NCI-H2227 (cell line): ENCODE measurements around the gene UNC93A.

Source experiments
- DNase-seq: peaks from one replicate; lab custom pipeline; 2025; ENCODE audit not compliant: unreplicated experiment; lab: John Stamatoyannopoulos, UW

The UNC93A gene

GRCh38 chr6:167293088-167293589 is 2.0 kb downstream of the UNC93A start:
- DNase-seq = no peak

GRCh38 chr6:167293590-167294091 is 2.5 kb downstream of the UNC93A start:
- no peak for DNase-seq

GRCh38 chr6:167294241-167294640 is 3.1 kb downstream of the UNC93A start:
- DNase-seq = no peak

- no peak for DNase-seq
These were observed 3.8 kb downstream of the UNC93A start for GRCh38 chr6:167294651-167295494.

- no peak for DNase-seq
These were observed 4.6 kb downstream of the UNC93A start for GRCh38 chr6:167295495-167296292.

GRCh38 chr6:167296293-167296690 is 5.2 kb downstream of the UNC93A start:
- DNase-seq = no peak

- no peak for DNase-seq
These were observed 5.8 kb downstream of the UNC93A start for GRCh38 chr6:167296902-167297301.

GRCh38 chr6:167298127-167298526 is 7.0 kb downstream of the UNC93A start:
- DNase-seq = no peak

GRCh38 chr6:167299641-167300308 is 8.7 kb downstream of the UNC93A start:
- DNase-seq = no peak

- DNase-seq = no peak
These were observed 10.0 kb downstream of the UNC93A start for GRCh38 chr6:167300902-167301777.

- DNase-seq = no peak
These were observed 11.0 kb downstream of the UNC93A start for GRCh38 chr6:167302074-167302473.

- no peak for DNase-seq
These were observed 11.7 kb downstream of the UNC93A start for GRCh38 chr6:167302796-167303195.

GRCh38 chr6:167303675-167304625 is 12.8 kb downstream of the UNC93A start:
- DNase-seq = no peak

GRCh38 chr6:167304912-167305311 is 13.8 kb downstream of the UNC93A start:
- no peak for DNase-seq

GRCh38 chr6:167305796-167306195 is 14.7 kb downstream of the UNC93A start:
- no peak for DNase-seq

- no peak for DNase-seq
These were observed 15.4 kb downstream of the UNC93A start for GRCh38 chr6:167306401-167306998.

GRCh38 chr6:167307342-167307955 is 16.3 kb downstream of the UNC93A start:
- DNase-seq = no peak

- DNase-seq = no peak
These were observed 17.1 kb downstream of the UNC93A start for GRCh38 chr6:167308207-167308606.
